CD4-positive, alpha-beta T cell treated with Interleukin-17A for 4 hours (primary cell): Measurements from ENCODE around the gene KRTAP10-10.
"Not testable (repeated sequence)": the region's sequence is repeated elsewhere in the genome, so short reads cannot be mapped to it uniquely, and the experiment has no call there.

Experiments
- DNase-seq: peaks from one replicate; pipeline ENCODE4 v3.0.0-alpha.2; 2020; ENCODE audit warnings: mixed read lengths

The KRTAP10-10 gene

GRCh38 chr21:44637018-44637850 is at the start of gene KRTAP10-10:
Gene KRTAP10-10 (plus strand): TSS chr21:44637356. CDS start chr21:44637418, 62 bp downstream.
- no peak for DNase-seq

- no peak for DNase-seq
Observed at GRCh38 chr21:44589094-44589493, 48.1 kb upstream of the KRTAP10-10 start.

- no peak for DNase-seq
Observed at GRCh38 chr21:44589586-44590305, 47.4 kb upstream of the KRTAP10-10 start.

GRCh38 chr21:44590311-44590721 is 46.8 kb upstream of the KRTAP10-10 start:
- no peak for DNase-seq

GRCh38 chr21:44590897-44591800 is 46.0 kb upstream of the KRTAP10-10 start:
- DNase-seq: not testable (repeated sequence)

GRCh38 chr21:44591801-44592130 is 45.4 kb upstream of the KRTAP10-10 start:
- not testable (repeated sequence) for DNase-seq

GRCh38 chr21:44592446-44593311 is 44.5 kb upstream of the KRTAP10-10 start, which contains the start of gene KRTAP10-6:
Gene KRTAP10-6 (minus strand): TSS chr21:44592505. CDS start chr21:44592484, 21 bp downstream.
- no peak for DNase-seq

- DNase-seq: no peak
Observed at GRCh38 chr21:44593598-44594405, 43.4 kb upstream of the KRTAP10-10 start.

- no peak for DNase-seq
Observed at GRCh38 chr21:44594406-44594916, 42.7 kb upstream of the KRTAP10-10 start.

GRCh38 chr21:44595524-44595923 is 41.6 kb upstream of the KRTAP10-10 start:
- no peak for DNase-seq

- DNase-seq: no peak
Observed at GRCh38 chr21:44596068-44596725, 41.0 kb upstream of the KRTAP10-10 start.

GRCh38 chr21:44598061-44598460 is 39.1 kb upstream of the KRTAP10-10 start:
- DNase-seq: no peak

- DNase-seq: no peak
Observed at GRCh38 chr21:44599264-44600029, 37.7 kb upstream of the KRTAP10-10 start.

GRCh38 chr21:44600118-44600978 is 36.8 kb upstream of the KRTAP10-10 start, which contains the start of gene KRTAP10-7:
Gene KRTAP10-7 (plus strand): TSS chr21:44600597. CDS start chr21:44600622, 25 bp downstream.
- DNase-seq: not testable (repeated sequence)

- not testable (repeated sequence) for DNase-seq
Observed at GRCh38 chr21:44601091-44601490, 36.1 kb upstream of the KRTAP10-10 start.

GRCh38 chr21:44601596-44602462 is 35.3 kb upstream of the KRTAP10-10 start:
- DNase-seq: no peak

GRCh38 chr21:44602463-44602850 is 34.7 kb upstream of the KRTAP10-10 start:
- no peak for DNase-seq
